ENCODE measurements around the gene COL27A1.

Gene COL27A1

GRCh38 chr9:114290561-114290986 lies 135.2 kb downstream of the COL27A1 start:
- peak in 1 of 2 experiments; percentile 55 for DNase-seq

GRCh38 chr9:114291064-114291474 lies 135.7 kb downstream of the COL27A1 start:
- peak; percentile 79 to 83 for DNase-seq

GRCh38 chr9:114291886-114292590 lies 136.7 kb downstream of the COL27A1 start:
- no peak for DNase-seq

- DNase-seq, result no peak
Measured at GRCh38 chr9:114294664-114295063, 139.3 kb downstream of the COL27A1 start.

GRCh38 chr9:114296338-114296737 lies 141.0 kb downstream of the COL27A1 start:
- no peak for DNase-seq

GRCh38 chr9:114299286-114300152 lies 144.2 kb downstream of the COL27A1 start:
- no peak for DNase-seq

- DNase-seq, result no peak
Measured at GRCh38 chr9:114300153-114300845, 145.0 kb downstream of the COL27A1 start.

- DNase-seq, result no peak
Measured at GRCh38 chr9:114300846-114301797, 145.8 kb downstream of the COL27A1 start.

GRCh38 chr9:114301798-114302565 lies 146.6 kb downstream of the COL27A1 start:
- no peak for DNase-seq

GRCh38 chr9:114302727-114303126 lies 147.4 kb downstream of the COL27A1 start:
- no peak for DNase-seq

GRCh38 chr9:114303571-114303970 lies 148.2 kb downstream of the COL27A1 start:
- DNase-seq, result no peak

GRCh38 chr9:114303977-114304376 lies 148.6 kb downstream of the COL27A1 start:
- peak; percentile 82 to 89 for DNase-seq

- DNase-seq, result no peak
Measured at GRCh38 chr9:114304416-114305188, 149.3 kb downstream of the COL27A1 start.

- DNase-seq, result no peak
Measured at GRCh38 chr9:114307899-114308267, 152.5 kb downstream of the COL27A1 start.

- no peak for DNase-seq
Measured at GRCh38 chr9:114308361-114308950, 153.1 kb downstream of the COL27A1 start.

- DNase-seq, result no peak
Measured at GRCh38 chr9:114309096-114309495, 153.8 kb downstream of the COL27A1 start.

- peak in 1 of 2 experiments; percentile 16 for DNase-seq
Measured at GRCh38 chr9:114310471-114311450, 155.4 kb downstream of the COL27A1 start.

GRCh38 chr9:114311571-114312512 lies 156.5 kb downstream of the COL27A1 start:
- no peak for DNase-seq

All from NCI-H524 (cell line).